ENCODE results near the gene ITPRIP.

The ITPRIP gene

GRCh38 chr10:104274762-104275721 is 63.2 kb downstream of the ITPRIP start:
- DNase-seq = no peak

DNA sequence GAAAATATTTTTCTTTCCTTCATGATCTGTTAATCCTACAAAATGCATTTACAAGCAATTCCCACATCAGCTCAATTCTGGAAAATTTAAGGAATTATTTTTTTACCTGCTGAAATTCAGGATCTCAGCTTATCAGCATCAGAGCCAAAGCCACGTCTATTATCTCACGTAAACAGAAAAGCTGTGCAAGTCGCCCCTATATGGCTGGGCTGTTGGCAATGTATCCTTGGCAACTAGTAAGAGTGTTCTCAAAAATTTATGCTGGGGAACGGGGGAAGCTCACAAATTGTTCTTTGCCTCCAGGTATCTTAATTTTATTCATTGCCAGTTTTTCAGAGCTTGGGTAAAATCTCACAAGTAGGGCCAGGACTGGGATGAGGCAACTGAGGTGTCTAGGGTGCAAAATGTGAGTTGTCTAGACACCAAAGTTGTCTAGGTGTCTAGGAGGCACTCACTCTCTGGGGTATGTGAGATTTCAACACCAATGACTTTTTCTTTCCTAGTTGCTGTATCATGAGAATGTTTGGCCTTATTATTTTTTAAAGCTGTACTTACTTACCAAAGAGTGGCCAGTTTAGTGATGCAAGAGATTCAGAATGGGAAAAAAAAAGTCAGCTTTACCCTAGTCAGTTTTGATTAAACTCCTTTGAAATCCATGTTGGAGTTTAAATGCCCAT is 64.2 kb downstream of the ITPRIP start:
- no peak for DNase-seq

DNA sequence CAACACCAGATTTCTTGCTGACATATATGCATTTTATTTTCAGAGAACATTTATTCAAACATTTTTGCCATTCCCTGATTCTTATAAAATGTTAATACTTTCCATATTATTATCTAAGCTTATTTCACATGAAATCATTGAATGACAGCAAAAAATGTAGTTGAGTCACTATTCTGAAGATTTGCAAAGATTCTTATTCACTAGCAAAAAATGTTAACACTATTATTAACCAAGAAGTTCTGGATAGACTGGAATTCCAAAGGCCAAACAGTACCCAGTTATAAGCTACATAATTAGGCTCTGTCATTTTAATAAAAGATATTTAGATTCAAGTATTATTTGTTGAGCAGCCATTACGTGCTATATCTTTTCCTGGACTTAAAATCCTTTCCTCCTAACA is 65.0 kb downstream of the ITPRIP start:
- DNase-seq = no peak

DNA sequence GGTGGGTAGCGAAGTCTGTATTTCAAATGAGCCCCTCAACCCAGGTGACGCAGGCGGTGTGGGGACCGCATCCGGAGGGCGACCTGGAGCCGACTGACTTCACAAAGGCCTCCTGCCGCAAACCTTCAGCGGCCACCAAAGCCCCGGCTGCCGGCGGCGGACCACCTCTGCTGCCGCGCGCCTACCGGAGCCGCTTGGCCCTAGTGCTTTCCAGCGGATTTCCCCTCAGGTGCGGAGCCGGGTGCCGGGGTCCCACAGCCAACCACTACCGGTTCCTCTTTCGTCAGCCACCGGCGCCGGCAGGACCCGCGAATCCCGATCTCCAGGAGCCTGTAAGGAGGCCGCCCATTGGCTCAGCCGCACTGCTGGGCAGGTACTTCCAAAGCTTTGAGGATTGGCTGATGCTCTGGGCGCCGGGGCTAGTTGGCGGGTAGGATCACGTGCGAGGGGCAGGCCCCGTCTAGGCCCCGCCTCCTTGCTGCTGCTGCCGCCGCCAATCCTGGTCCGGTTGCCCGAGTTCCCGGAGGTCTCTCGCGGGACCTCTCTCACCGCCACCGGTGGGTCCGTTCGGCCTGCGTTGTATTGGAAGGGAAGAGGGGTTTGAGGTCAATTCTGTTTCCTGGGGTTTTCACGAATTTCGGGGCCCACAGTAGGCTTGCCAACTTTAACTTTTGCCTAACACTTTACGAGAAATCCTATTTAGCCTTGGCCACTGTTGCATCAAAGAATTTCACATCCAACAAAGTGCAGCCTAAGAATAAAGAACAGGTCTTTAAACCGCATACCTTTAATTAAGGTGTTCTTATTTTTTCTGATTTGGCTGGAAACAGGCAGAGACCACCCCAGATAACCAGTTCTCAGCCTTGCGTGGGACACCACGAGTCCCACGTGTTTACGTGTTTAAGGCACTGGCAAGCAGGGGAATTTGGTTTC is 69.3 kb downstream of the ITPRIP start, which contains the start of gene GSTO2:
TSS of gene GSTO2 (plus strand) at position 472 of the 933 bp plus-strand sequence. CDS start 5,732 bp downstream, outside the sequence.
- DNase-seq = peak; percentile 96

- no peak for DNase-seq
Observed at GRCh38 chr10:104268405-104268712, 69.9 kb downstream of the ITPRIP start.

DNA sequence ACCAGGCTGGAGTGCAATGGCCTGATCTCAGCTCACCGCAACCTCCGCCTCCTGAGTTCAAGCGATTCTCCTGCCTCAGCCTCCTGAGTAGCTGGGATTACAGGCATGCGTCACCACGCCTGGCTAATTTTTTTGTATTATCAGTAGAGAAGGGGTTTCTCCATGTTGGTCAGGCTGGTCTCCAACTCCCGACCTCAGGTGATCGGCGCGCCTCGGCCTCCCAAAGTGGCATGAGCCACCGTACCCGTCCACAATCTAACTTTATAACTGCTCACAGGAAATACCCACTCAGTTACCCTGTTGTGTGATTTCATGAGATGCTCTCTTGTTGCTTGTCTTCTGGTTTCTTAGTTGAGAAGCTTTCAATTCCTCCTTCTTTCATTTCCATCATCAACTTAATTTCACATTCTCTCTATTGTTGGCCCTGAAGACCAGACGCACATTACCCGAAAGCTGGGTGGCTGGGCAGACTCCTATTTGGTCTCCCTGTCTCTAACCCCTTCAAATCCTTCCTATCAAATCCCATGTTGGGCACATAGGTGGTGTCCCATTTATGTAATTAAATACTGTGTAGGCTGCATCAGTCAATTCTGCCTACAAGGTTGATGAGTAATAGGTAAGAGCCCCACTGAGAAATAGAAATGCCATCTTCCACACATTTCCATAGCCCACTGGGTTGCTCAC is 70.4 kb downstream of the ITPRIP start:
- DNase-seq = no peak

- DNase-seq = no peak
Observed at GRCh38 chr10:104264783-104265182, 73.5 kb downstream of the ITPRIP start.

DNA sequence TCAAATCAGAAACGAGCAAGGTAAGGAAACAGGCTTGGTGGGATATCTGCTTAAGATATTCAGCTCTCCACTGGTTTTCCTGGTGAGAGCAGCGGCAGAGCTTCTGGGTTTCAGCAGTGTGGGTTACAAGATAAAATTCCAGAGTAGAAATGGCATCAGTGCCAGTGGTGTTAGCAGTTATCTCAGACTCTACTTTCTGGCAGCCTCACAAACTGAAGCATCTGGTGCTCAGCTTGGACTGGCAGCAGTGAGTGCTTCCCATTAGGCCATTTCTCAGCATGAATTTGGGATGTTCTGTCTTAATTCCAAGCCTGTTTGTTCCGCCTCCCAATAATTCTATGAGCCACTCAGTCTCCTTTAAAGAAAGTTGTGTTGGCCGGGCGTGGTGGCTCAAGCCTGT is 76.2 kb downstream of the ITPRIP start:
- peak; percentile 7 for DNase-seq

DNA sequence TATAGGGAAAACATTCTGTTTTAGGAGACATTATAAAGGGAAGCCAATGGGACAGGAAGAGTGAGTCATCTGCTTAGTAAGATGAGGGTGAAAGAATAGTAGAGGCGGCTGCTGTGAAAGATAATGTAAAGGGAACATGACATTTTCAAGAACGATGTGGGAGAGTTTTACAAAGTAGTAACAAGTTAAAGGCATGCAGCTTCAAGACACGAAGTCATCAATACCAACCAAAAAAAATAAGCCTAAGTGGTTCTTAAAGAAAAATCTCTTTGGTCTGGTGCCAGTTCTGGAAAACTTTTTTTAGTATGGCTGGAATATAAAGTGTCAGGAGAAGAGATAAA is 77.5 kb downstream of the ITPRIP start:
- no peak for DNase-seq

GRCh38 chr10:104259999-104260774 is 78.1 kb downstream of the ITPRIP start:
- no peak for DNase-seq
